HG03280 (cell line): ENCODE measurements around the gene PRDX4.
"Not testable (repeated sequence)": the region's sequence is repeated elsewhere in the genome, so short reads cannot be mapped to it uniquely, and the experiment has no call there.

Source experiments
- ATAC-seq: cut with Tn5 transposase; IDR thresholded peaks from one replicate; pipeline ENCODE4 v1.9.1; 2021; ENCODE audit warnings: mild to moderate bottlenecking, moderate library complexity; ENCODE audit not compliant: unreplicated experiment

Gene PRDX4

DNA sequence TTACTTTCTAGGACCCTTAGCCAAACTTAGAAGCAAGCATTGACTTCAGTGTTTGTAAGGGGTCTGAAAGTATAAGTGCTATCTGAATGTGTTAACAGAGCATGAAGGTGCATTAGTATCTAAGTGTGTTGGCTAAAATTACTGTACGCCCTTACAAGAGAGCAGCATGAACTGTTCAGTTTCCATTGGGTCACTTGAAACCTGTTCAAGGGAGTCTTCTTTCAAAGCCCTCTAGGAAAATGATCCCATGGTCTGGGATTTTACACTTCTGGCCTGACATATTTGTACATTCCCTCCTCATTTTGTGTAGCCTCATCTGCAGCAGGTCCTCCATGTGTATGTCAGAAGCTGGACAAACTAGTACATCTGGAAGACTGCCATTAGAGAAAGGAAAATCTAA is 3.2 kb downstream of the PRDX4 start:
- ATAC-seq, result no peak

DNA sequence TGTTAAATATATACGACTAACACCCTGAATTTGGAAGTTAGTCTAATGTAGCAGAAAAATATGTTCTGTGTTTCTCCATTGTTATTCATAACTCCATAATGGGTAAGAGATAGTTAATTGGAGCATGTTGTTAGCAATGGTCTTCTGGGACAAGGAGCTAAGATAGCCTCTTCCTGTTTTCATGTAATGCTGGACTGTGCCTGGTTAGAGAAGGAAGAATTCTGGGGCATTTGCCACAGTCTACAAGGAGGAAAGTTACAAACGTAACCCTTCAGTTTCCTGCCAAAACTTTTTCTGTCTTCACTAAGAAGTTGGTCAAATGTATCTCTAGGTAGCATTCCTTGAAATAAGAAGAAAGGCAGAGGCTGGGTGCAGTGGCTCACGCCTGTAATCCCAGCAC is 5.8 kb downstream of the PRDX4 start:
- ATAC-seq, result no peak

DNA sequence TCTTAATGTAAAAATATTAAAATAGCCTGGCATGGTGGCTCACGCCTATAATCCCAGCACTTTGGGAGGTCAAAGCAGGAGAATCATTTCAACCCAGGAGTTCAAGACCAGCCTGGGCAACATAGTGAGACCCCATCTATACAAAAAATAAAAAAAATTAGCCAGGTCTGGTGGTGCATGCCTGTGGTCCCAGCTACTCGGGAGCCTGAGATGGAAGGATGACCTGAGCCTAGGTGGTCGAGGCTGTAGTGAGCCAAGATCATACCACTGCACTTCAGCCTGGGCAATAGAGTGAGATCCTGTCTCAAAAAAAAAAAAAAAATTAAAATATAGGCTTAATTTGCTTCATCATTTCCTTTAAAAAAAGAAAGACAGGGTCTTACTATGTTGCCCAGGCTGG is 9.2 kb downstream of the PRDX4 start:
- not testable (repeated sequence) for ATAC-seq

DNA sequence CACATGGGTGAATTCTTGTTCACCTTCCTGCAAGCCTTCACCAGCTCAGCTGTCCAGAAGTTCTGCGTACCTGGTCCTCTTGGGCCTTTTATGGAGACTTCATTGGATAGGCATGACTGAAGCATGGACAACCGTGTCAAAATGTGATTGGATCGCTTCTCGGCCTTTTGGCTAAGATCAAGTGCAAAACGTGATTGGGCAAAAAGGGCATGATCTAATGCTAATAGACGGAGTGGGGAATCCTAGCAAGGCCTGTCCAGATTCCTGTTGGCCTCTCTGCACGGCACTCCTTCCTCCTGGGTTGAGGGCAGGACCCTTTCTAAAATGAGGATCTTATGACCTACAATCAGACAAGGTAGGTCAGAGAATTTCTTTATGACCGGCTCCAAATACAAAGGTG is 24.9 kb downstream of the PRDX4 start:
- ATAC-seq, result no peak

DNA sequence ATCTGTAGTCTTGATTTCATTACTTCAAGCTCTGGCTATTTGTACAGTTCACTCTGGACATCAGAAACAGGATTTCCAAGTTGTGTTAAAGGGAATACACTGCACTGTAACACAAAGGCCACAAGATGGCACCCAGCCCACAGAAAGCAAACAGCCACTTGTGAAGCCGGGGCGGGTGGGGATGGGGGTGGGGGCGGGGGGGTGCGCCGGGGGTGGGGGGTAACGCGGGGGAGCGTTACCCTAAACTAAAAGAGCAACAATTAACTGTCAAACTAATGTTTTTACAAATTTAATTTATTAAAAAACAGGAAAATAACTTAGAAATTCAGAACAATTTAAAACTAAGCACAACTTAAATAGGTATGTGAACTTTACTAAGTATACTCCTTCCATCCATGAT is 27.3 kb downstream of the PRDX4 start:
- no peak for ATAC-seq

DNA sequence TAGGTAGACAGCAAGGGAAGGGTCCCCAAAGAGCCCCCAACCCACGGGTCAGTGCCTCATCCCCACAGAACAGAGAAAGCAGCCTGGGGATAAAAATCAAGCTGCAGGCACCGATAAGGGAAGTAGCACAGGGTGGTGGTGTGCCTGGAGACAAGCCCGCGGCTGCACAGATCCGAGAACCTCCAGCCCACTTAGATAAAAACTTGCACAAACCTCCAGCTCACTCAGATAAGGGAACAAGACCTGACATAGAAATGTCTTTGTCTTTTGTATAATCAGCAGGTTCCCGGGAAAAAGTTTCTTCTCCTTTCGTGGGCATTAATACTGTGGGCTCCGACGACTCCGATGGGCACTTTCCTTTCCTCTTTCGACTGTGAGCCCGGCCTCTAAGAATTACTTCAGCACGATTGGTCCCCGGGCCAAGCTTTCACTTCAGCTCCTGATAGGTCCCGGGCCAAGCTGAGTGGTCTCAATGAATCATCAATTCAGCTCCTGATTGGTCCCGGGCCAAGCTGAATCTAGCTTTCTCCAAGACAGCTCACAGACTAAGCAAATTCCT is 32.4 kb downstream of the PRDX4 start:
- ATAC-seq, result no peak

DNA sequence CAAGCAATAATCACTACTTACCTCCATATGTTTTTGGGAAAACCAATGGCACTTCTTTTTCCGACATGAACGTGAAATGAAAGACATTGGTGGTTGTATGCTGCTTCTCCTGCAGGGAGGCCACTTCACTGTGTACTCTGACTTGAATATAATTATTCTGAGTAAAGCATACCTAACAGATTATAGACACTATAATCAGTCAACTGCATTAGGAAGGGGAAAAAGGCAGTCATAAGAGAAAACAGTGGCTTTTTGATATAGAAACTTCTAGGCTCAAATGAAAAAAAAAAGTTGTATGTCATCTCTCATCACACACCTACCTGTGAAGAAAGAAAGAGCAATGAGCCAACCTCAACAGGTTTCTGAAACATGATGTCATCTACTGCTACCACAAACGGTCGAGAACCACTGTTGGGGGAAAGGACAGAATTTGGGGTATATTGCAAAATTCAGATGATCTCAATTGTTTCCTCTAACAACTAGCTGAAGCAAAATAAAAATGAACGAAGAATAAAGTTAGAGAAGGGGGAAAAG is 37.4 kb downstream of the PRDX4 start:
- no peak for ATAC-seq

DNA sequence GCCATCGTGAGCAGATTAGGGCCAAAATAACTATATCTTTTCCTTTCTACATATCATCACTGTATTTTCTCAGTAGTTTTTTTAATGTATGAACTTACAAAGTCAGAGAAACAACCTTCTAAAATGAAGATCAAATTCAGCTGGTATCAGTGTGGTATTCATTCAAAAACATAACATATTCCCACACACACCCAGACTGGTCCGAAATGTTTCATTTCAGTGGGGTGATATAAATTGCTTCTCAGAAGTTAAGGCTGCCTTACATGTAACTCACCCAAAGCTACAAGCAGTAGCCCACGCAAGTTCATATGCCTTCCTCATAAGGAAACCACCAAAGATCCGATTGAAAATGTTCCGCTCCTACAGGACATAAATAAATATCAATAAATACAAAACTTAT is 37.9 kb downstream of the PRDX4 start:
- ATAC-seq, result no peak

DNA sequence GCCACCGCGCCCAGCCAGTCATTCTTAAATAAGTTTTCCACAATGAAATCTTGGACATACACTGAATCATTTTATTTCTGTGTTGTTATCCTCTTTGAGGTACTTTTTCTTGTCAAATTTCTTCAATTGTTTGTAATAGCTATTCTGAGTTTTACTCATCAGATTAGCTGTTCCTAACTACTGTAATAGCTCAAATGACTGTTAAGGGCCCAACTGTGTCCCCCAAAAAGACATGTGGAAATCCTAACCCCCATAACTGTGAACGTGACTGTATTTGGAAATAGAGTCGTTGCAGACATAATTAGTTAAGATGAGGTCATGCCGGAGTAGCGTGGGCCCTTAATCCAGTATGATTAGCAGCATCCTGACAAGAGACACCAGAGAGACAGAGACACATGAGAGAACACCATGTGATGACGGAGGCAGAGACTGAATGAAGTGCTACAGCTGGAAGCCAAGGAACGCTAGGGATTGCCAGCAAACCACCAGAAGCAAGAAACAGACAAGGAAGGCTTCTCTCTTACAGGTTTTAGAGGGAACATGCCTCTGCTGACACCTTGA is 52.9 kb downstream of the PRDX4 start:
- no peak for ATAC-seq

DNA sequence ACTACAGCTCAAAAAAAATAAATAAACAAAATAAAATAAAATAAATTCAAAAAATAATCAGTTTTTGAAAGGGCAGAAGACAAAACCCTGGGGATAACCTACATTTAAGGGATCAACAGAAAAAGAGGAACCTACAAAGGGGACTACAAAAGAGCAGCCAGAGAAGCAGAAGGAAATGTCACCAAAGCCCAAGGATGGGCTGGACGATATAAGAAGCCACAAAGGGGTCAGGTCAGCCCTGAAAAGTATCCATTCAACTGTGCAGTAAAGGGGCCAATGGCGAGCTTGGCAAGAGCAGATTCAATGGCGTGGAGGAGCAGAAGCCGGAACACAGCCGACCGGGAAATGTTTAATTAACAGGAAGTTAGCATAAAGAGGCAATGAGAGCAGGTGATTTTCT is 58.9 kb downstream of the PRDX4 start:
- ATAC-seq, result no peak

DNA sequence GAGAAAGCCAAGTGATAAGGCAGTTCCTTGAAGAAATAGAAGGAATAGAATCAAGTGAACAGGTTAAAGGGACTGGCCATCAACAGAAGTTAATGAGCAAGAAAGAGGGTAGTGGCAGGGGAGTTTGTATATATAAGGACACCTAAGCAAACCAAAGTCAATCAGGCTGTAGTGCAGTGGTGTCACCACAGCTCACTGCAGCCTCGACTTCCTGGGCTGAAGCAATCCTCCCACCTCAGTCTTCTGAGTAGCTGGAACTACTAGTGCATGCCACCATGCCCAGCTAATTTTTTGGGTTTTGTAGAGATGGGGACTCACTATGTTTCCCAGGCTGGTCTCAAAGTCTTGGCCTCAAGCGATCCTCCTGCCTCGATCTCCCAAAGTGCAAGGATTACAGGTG is 59.9 kb downstream of the PRDX4 start:
- no peak for ATAC-seq

DNA sequence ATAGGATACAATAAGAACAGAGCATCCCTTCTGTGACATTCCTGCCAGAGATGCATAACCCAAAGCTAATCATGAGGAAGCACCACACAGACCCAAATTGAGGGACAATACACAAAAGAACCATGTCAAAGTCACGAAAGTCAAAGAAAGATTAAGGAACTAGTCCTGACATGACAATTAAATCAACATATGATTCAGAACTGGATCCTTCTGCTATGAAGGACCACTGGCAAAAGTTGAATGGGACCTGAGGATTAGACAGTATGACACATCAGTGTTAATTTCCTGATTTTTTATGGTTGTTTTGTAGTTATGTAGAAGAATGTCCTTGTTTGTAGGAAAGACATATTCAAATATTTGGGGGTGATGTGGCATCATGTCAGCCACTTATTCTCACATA is 61.9 kb downstream of the PRDX4 start:
- no peak for ATAC-seq

DNA sequence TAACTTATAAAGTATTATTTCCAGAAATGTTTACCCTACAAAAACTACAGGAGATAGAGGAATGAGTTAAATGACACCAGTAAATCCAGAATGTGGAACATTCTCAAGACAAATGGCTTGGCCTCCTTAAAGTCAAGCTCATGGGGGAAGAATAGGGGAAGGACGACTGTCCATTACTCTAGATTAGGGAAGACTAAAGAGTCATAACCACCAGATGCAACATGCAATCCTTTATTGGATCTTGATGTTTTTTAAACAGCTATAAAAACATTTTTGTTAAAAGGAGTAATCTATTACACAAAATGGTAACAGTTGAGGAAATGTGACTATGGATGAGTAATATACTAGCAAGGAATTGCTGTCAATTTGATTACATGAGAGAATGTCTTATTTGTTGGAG is 64.7 kb downstream of the PRDX4 start:
- no peak for ATAC-seq

DNA sequence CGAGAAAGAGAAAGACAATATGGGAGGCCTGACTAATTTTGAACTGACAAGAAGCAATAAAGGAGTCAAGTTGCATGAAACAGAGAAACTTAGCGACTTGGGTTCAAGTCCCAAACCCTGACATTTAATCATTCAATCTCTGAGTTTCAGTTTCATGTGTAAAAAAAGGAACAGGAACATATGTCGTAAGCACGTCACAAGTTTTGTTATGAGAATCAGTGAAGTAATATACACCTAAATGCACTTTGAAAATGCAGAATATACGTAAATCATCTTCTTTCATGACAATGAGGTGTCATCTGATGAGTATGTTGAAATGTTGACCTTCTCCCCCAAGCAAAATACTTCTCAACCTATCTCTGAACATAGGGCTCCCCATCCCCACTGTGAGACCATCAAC is 65.4 kb downstream of the PRDX4 start:
- ATAC-seq, result peak; percentile 83
